Measurements from ENCODE around the gene ALK.

Gene ALK

DNA sequence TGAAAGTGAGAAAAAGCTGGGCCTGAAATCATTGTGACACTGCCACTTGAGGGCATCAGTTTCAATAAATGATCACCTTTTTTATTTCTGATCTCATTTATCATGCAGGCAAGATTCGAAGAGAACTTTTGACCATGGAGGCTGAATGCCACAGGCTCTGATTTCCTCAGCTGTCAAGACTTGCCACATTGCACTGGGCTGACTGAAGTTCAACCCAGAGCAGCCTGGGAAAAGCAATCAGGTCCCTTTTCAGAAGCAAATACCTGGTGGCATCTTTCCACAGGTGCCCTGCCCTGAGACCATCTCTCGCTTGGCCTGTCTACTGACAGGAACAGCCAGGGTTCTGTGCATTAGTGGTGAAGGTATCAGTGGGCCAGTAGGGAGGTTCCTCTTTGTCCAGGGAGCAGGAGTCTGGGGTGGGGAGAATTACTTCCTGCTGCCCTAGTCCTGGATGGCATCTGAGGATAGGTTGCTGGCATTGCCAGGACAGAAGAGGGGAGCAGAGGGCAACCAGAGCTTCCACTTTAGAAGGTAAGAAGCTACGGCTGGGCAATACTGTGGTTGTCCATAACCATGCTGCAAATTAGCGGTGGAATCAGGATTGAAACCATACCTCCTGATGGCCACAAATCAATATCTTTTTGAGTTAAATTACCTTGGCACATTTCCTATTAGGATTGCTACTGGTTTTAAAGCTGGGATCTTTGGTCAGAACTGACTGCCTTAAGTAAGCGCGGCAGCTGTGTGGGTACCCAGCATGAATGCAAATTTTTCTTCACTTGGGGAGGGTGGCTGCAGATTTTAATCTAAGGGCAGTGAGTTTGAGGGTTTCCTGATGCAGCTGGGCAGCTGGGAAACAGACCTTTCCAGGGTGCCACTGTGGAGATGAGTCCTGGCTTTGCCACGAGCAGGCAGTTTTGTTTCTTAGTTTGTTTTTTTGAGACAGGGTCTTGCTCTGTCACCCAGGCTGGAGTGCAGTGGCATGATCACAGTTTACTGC, 394.5 kb downstream of the ALK start:
- H3K4me1 ChIP-seq (ENCODE audit: control insufficient read depth, insufficient read depth, low read length), result peaks cover 5% of the 10 kb centered on the region
- no peaks in the 10 kb centered on the region for H3K27me3 ChIP-seq (ENCODE audit: control insufficient read depth, insufficient read depth, low read length, poor library complexity, severe bottlenecking)
- 93% methylated on average over 7 of the region's 7 CpGs for WGBS, 2 experiments
- H3K9me3 ChIP-seq (ENCODE audit: control insufficient read depth, low read length), result no peaks in the 10 kb centered on the region
- H3K36me3 ChIP-seq (ENCODE audit: control insufficient read depth, insufficient read depth, low read length), result no peaks in the 10 kb centered on the region
- H3K27ac ChIP-seq (ENCODE audit: insufficient read depth, low read depth, low read length, poor library complexity, severe bottlenecking), result no peak overlapping the region
- no peak overlapping the region for H3K4me3 ChIP-seq (ENCODE audit: insufficient read depth, low read depth, low read length)

DNA sequence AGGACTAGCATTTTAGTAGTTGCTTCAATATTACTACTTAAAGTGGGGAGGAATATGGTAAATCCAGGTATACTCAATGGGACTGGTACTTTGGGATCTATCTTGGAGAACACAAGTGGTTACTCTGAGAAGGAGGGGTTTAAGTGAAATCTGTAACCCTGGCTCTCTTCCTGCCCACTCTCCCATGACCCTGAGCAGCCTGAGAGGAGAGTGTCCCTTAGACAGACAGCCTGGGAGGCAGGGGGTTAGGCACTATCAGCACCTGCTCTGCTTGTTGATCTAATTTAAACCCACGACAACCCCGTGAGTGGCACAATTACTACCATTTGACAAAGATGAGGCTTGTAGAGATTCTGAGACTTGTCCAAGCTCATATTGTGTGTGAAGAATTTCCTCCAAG, 395.5 kb downstream of the ALK start:
- Histone ChIP-seq H3K9me3 (ENCODE audit: control insufficient read depth, low read length) (no peaks in the 10 kb centered on the region), H3K27me3 (ENCODE audit: control insufficient read depth, insufficient read depth, low read length, poor library complexity, severe bottlenecking) (no peaks in the 10 kb centered on the region), H3K27ac (ENCODE audit: insufficient read depth, low read depth, low read length, poor library complexity, severe bottlenecking) (no peak overlapping the region), H3K4me3 (ENCODE audit: insufficient read depth, low read depth, low read length) (no peak overlapping the region), H3K4me1 (ENCODE audit: control insufficient read depth, insufficient read depth, low read length) (peaks cover 5% of the 10 kb centered on the region), H3K36me3 (ENCODE audit: control insufficient read depth, insufficient read depth, low read length) (no peaks in the 10 kb centered on the region)
- 87 to 100% methylated on average over 2 of the region's 2 CpGs for WGBS, 2 experiments

DNA sequence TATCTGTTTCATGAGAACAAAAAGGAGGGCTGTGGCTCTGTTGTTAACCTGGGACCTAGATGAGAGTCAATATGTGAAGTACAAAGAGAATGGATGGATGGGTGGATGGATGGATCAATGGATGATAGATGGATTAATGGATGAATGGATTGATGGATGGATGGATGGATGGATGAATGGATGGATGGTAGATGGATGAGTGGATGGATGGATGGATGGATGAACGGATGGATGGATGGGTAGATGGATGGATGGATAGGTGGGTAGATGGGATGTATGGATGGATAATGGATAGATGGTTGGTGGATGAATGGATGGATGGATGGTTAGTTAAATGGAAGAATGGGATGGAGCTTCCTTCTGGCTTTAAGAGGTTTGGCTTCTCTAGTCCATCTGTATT, 396.7 kb downstream of the ALK start:
- Histone ChIP-seq H3K27ac (ENCODE audit: insufficient read depth, low read depth, low read length, poor library complexity, severe bottlenecking) (no peak overlapping the region), H3K4me3 (ENCODE audit: insufficient read depth, low read depth, low read length) (no peak overlapping the region), H3K9me3 (ENCODE audit: control insufficient read depth, low read length) (no peaks in the 10 kb centered on the region), H3K4me1 (ENCODE audit: control insufficient read depth, insufficient read depth, low read length) (peaks cover 5% of the 10 kb centered on the region), H3K27me3 (ENCODE audit: control insufficient read depth, insufficient read depth, low read length, poor library complexity, severe bottlenecking) (no peaks in the 10 kb centered on the region), H3K36me3 (ENCODE audit: control insufficient read depth, insufficient read depth, low read length) (no peaks in the 10 kb centered on the region)
- WGBS, 2 experiments, result 90 to 94% methylated on average over 1 of the region's 1 CpG

DNA sequence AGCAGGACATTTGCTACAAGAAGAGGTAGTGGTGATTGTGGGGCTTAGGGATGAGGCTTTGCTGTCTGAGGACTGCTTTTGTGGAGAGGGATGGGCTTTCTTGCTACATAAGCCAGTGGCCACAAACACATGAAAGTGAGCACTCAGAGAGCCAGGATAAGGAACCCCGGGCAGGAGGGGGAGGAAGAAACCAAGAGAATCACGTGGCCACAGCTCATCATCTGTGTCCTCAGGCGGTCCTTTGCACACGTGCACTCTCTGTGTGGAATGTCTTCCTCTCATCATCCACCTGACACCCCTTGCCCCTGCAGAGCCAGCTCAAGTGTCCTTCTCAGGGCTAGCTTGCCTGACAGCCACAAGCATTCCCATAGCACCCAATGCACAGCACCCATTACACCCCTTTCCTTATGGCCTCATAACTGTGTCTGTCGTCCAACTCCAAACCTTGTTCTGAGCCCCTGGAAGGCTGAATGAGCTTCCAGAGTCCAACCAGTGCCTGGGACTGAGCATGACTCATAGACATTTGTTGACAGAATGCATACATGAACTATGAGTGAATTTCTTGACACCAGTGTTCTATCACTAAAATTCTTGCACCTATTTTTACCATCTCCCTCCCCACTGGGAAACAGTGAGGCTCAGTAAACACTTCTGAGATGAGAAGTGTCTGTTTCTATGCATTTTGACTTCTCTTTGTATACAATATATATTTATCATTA, 398.3 kb downstream of the ALK start:
- no peaks in the 10 kb centered on the region for H3K27me3 ChIP-seq (ENCODE audit: control insufficient read depth, insufficient read depth, low read length, poor library complexity, severe bottlenecking)
- H3K36me3 ChIP-seq (ENCODE audit: control insufficient read depth, insufficient read depth, low read length), result no peaks in the 10 kb centered on the region
- H3K9me3 ChIP-seq (ENCODE audit: control insufficient read depth, low read length), result no peaks in the 10 kb centered on the region
- WGBS, 2 experiments, result 90% methylated on average over 5 of the region's 5 CpGs
- H3K27ac ChIP-seq (ENCODE audit: insufficient read depth, low read depth, low read length, poor library complexity, severe bottlenecking), result no peak overlapping the region
- H3K4me3 ChIP-seq (ENCODE audit: insufficient read depth, low read depth, low read length), result no peak overlapping the region
- H3K4me1 ChIP-seq (ENCODE audit: control insufficient read depth, insufficient read depth, low read length), result peaks cover 5% of the 10 kb centered on the region

DNA sequence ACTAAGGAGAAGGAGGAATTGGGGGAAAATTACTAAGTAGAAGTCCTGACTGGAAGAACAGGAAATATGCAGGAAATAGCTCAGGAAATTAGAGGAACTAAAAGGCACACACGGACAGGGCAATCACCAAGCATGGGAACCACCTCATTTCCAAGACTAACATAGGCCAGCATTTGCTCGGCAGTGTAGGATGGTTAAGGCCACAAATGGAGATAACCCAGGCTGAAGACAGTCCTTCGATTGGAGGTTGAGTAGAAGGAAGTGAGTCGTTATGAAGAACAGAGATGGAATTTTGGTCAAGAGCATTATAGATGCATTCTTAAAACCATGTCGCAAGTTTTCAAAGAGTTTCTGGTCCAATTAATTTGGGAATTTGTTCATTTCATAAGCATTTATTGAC, 401.4 kb downstream of the ALK start:
- Histone ChIP-seq H3K36me3 (ENCODE audit: control insufficient read depth, insufficient read depth, low read length) (no peaks in the 10 kb centered on the region), H3K27ac (ENCODE audit: insufficient read depth, low read depth, low read length, poor library complexity, severe bottlenecking) (no peak overlapping the region), H3K9me3 (ENCODE audit: control insufficient read depth, low read length) (no peaks in the 10 kb centered on the region), H3K27me3 (ENCODE audit: control insufficient read depth, insufficient read depth, low read length, poor library complexity, severe bottlenecking) (no peaks in the 10 kb centered on the region), H3K4me3 (ENCODE audit: insufficient read depth, low read depth, low read length) (no peak overlapping the region), H3K4me1 (ENCODE audit: control insufficient read depth, insufficient read depth, low read length) (peaks cover 5% of the 10 kb centered on the region)
- 93 to 95% methylated on average over 5 of the region's 5 CpGs for WGBS, 2 experiments

DNA sequence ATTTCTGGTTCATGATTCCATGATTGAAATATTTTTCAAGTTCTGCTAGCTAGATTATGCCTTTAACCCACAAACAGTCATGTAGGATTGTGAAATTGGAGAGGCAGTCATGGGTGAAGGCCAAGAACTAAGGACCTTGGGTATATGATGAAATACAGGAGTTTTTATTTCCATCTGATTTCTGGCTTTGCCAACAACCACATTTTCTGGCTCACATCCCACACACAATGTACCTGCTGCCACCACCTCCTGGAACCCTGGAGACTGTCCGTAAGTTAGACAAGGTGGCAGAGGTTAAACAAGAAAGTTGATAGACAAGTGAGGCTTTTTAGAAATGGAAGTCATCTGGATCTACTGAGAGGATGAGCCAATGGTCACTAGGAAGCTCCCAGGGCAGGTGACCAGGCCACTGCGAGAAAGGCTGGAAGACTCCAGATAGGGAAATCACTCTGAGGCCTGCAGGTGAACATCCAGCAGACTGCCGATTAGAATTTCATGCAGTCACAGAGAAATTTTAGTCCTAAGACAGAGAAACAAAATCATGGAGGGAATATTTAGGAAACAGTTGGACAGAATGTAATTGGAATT, 402.0 kb downstream of the ALK start:
- H3K27ac ChIP-seq (ENCODE audit: insufficient read depth, low read depth, low read length, poor library complexity, severe bottlenecking), result no peak overlapping the region
- H3K9me3 ChIP-seq (ENCODE audit: control insufficient read depth, low read length), result no peaks in the 10 kb centered on the region
- 94 to 97% methylated on average over 3 of the region's 3 CpGs for WGBS, 2 experiments
- no peak overlapping the region for H3K4me3 ChIP-seq (ENCODE audit: insufficient read depth, low read depth, low read length)
- H3K36me3 ChIP-seq (ENCODE audit: control insufficient read depth, insufficient read depth, low read length), result no peaks in the 10 kb centered on the region
- peaks cover 5% of the 10 kb centered on the region for H3K4me1 ChIP-seq (ENCODE audit: control insufficient read depth, insufficient read depth, low read length)
- no peaks in the 10 kb centered on the region for H3K27me3 ChIP-seq (ENCODE audit: control insufficient read depth, insufficient read depth, low read length, poor library complexity, severe bottlenecking)

DNA sequence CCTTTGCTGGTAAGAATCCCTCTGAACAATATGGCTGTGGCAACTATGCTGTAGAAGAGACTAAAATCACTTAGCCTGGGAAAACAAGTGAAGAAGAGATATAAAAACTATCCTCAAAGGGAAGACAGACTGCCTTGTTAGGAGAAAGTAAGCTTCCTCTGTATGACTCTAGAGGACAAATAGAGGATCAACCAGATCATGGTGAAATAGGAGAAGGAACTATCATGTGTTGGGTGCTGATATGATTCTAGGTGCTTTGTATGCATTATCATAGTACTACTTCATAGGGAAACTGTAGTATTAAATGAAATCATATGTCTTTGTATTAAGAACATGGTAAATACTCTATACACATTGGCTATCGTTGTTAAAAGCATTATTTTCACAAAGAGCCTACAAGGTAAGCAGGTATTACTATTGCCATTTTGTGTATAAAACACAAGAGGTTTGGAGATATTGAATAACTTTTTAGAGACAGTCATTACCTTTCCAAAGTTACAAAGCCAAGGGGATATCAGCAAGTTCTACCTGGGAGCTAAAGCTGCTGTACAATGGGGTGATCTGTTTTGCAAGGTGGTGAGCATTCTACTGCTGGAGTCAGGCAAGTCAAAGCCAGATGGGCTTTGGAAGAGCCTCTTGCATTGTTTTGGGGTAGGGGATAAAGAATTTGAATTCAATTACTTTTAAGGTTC, 402.6 kb downstream of the ALK start:
- Histone ChIP-seq H3K27ac (ENCODE audit: insufficient read depth, low read depth, low read length, poor library complexity, severe bottlenecking) (no peak overlapping the region), H3K9me3 (ENCODE audit: control insufficient read depth, low read length) (no peaks in the 10 kb centered on the region), H3K27me3 (ENCODE audit: control insufficient read depth, insufficient read depth, low read length, poor library complexity, severe bottlenecking) (no peaks in the 10 kb centered on the region), H3K36me3 (ENCODE audit: control insufficient read depth, insufficient read depth, low read length) (no peaks in the 10 kb centered on the region), H3K4me1 (ENCODE audit: control insufficient read depth, insufficient read depth, low read length) (peaks cover 5% of the 10 kb centered on the region), H3K4me3 (ENCODE audit: insufficient read depth, low read depth, low read length) (no peak overlapping the region)
- WGBS, 2 experiments, result no CpG with 5 or more reads among the region's 1 CpG

DNA sequence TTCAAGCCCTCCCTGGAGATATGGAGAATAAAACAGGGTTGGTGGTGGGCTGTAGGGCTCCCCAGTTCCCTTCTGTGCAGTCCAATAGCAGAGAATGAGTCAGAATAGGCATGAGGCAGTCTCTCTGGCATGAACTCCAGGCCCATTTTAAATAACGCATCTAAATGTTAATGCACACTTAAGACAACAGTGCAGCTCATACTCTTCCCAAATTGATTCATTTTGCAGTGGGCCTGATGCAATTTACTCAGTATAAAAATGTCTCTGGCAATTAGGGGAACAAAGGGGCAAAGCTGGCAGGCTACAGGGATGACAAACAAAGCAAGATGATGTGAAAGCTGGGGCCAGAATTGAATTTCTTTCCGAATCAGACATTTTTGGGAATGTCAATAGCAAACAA, 403.4 kb downstream of the ALK start:
- Histone ChIP-seq H3K4me3 (ENCODE audit: insufficient read depth, low read depth, low read length) (no peak overlapping the region), H3K27ac (ENCODE audit: insufficient read depth, low read depth, low read length, poor library complexity, severe bottlenecking) (no peak overlapping the region), H3K27me3 (ENCODE audit: control insufficient read depth, insufficient read depth, low read length, poor library complexity, severe bottlenecking) (no peaks in the 10 kb centered on the region), H3K4me1 (ENCODE audit: control insufficient read depth, insufficient read depth, low read length) (peaks cover 5% of the 10 kb centered on the region), H3K9me3 (ENCODE audit: control insufficient read depth, low read length) (no peaks in the 10 kb centered on the region), H3K36me3 (ENCODE audit: control insufficient read depth, insufficient read depth, low read length) (no peaks in the 10 kb centered on the region)
- 94 to 97% methylated on average over 2 of the region's 2 CpGs for WGBS, 2 experiments

DNA sequence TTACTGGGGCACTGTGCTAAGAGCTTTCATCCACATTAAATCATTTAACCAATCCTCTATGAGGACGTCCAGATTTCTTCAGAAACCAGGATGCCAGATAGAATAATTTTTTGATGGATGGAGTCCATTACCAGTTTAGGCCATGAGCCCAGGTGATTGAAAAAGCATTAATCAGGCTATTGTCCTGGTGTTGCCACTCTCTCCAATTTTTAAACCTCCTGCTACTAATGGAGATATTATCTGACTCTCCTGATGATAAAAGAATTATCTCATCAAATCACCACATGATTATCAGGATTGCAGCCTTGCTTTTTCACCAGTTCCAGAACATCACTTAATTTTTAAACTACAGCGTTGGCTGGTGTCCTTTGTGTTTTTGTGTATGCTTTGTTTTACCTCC, 404.0 kb downstream of the ALK start:
- WGBS, 2 experiments, result 81 to 83% methylated on average over 2 of the region's 2 CpGs
- H3K36me3 ChIP-seq (ENCODE audit: control insufficient read depth, insufficient read depth, low read length), result no peaks in the 10 kb centered on the region
- H3K27me3 ChIP-seq (ENCODE audit: control insufficient read depth, insufficient read depth, low read length, poor library complexity, severe bottlenecking), result no peaks in the 10 kb centered on the region

More for the DNA sequence above, 404.0 kb downstream of the ALK start:
- no peak overlapping the region for H3K27ac ChIP-seq (ENCODE audit: insufficient read depth, low read depth, low read length, poor library complexity, severe bottlenecking)
- H3K4me3 ChIP-seq (ENCODE audit: insufficient read depth, low read depth, low read length), result no peak overlapping the region
- H3K9me3 ChIP-seq (ENCODE audit: control insufficient read depth, low read length), result no peaks in the 10 kb centered on the region
- H3K4me1 ChIP-seq (ENCODE audit: control insufficient read depth, insufficient read depth, low read length), result peaks cover 2% of the 10 kb centered on the region

Measured in ectodermal cell (in vitro differentiated cells).